GM21717 (cell line): ENCODE data around the gene DAO.

ENCODE experiments used
- ATAC-seq: cut with Tn5 transposase; IDR thresholded peaks from one replicate; pipeline ENCODE4 v1.9.1; 2021; ENCODE audit warnings: mild to moderate bottlenecking, moderate library complexity; ENCODE audit not compliant: unreplicated experiment

Gene DAO

GRCh38 chr12:108875280-108875679 lies 4.6 kb upstream of the DAO start:
- ATAC-seq = no peak

GRCh38 chr12:108875682-108876361 lies 4.1 kb upstream of the DAO start:
- ATAC-seq = no peak

DNA sequence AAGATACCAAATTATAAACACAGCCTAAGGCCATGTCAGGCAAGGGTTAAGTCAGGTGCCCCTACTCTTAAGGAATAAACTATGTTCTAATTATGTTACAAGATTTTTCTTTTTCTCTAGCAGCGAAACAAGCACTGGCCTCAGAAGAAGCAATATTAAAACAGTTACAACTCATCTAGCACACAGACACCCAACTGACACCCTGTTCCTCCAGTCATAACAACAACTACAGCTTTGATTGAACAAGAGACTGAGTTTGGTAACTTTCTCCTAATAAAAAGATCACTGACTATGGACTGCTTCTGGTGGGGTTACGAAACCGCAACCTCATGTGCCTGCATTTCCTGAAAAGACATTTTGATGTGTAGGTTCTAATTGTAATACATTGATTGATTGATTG lies 3.3 kb upstream of the DAO start:
- no peak for ATAC-seq

GRCh38 chr12:108881953-108882352 lies 2.1 kb downstream of the DAO start:
- ATAC-seq = no peak

- no peak for ATAC-seq
Measured at GRCh38 chr12:108884116-108885012, 4.5 kb downstream of the DAO start.

DNA sequence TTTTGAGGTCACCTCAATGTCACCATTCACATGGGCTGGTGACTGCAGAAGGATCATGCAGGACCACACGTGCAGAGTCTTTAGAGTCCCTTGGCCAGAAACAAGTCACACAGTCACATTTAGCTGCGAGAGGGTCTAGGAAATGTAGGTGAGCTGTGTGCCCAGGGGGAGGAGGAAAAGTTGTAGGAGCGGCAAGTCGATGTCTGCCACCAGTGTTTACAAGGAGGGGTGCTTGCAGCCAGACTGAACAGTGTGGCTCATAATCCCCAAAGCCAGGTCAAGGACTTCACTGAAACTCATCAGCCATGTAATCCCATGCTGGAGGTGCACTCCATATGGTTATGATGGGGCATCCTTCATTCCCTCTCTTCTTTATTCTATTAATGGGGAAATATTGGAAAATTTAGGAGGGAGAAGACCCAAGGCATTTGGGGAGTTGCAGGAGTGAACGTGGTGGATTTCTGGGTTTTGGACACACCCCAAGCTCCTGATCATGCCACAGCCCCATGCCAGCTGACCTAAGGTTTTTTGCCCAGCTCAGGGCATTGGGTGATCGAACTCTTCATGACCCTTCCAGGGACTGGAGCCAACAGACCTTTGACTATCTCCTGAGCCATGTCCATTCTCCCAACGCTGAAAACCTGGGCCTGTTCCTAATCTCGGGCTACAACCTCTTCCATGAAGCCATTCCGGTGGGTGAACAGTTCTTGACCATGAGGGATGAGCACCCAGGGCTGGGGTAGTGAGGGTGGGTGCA lies 7.2 kb downstream of the DAO start:
- no peak for ATAC-seq

DNA sequence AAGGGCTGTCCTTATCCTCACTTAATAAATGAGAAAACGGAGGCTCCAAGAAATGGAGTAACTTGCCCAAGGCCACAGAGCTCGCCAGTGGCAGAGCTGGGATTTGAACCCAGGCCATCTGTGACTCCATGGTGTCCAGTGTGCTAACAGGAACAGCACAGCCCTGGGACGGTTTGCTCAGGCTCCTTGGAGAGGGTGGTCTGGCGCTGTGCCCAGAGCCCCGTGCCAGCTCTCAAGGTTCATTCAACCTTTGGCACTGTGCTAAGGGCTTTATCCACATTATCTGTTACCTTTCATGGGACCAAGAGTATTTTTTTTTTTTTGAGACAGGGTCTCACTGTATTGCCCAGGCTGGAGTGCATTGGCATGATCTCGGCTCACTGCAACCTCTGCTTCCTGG lies 8.1 kb downstream of the DAO start:
- ATAC-seq = no peak

DNA sequence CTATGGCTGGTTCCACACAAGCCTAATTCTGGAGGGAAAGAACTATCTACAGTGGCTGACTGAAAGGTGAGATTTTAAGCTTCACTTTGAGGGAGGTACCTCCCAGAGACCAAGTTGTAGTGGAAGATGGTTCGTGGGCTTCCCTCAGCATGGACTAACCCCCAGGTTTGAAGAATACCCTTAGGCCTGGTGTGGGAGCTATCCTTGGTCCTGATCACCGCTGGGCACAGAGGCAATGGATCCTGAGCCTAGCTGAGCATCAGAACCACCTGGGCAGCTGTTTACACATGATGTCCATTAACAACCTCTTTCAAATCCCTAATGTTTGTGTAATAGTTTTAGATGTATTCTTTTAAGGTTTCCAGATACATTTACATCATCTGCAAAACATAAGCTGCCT lies 10.3 kb downstream of the DAO start:
- ATAC-seq = no peak

DNA sequence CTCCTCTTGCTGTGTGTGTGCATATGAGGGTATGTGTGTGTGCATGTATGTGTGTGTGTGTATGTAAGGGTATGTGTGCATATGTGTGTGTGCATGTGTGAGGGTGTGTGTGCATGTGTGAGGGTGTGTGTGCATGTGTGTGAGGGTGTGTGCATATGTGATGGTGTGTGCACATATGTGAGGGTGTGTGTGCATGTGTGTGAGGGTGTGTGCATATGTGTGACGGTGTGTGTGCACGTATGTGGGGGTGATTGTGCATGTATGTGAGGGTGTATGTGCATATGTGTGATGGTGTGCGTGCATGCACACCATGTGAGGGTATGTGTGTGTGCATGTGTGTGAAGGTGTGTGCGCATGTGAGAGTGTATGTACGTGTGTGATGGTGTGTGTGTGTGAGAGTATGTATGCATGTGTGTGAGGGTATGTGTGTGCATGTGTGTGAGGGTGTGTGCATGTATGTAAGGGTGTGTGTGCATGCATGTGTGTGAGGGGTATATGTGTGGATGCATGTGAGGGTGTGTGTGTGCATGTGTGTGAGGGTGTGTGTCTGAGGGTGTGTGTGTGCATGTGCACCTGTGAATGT lies 15.4 kb downstream of the DAO start:
- no peak for ATAC-seq

DNA sequence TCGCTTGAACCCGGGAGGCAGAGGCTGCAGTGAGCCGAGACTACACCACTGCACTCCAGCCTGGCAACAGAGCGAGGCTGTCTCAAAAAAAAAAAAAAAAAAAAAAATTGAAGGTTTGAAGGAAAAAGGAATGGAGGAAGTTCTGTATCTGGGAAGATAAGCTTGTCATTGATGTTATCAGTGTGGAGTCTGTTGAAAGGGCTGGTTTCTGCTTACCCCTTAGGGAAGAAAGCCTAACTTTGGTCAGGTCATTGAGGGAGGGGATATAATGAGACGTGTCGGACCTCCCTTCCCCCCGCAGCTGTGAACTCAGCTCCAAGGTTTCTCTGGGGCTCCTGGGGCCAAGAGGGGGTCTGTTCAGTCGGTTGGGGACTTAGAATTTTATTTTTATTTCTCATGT lies 16.4 kb downstream of the DAO start:
- ATAC-seq = no peak

- no peak for ATAC-seq
Measured at GRCh38 chr12:108896817-108897216, 16.9 kb downstream of the DAO start.

- ATAC-seq = no peak
Measured at GRCh38 chr12:108899145-108899544, 19.3 kb downstream of the DAO start.

GRCh38 chr12:108905725-108906124 lies 25.8 kb downstream of the DAO start:
- ATAC-seq = no peak

GRCh38 chr12:108906971-108907370 lies 27.1 kb downstream of the DAO start:
- ATAC-seq = no peak

DNA sequence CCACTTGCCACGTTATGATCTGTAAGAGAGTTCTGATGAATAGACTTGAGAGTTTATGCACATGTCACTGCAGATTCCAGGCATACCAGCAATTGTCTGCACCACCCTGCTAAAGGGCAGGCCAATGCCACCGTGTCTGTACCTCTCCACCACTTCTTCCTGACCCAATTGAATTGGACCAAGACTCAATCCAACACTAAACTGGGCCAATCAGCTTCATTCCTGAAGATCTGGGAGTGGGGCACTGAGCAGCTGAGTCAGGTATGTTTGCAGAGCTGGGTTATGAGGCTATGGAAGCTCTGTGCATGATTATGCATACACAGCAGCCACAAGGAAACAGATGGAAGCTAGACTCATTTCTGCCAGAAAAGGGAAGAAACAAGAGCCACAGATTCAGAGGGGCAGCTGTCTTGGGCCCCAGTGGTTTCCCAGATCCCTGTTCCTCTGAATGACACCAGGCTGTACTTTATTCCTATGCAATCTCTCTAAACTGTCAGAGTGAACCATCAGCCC lies 28.0 kb downstream of the DAO start:
- no peak for ATAC-seq

- ATAC-seq = no peak
Measured at GRCh38 chr12:108910336-108910735, 30.4 kb downstream of the DAO start.

GRCh38 chr12:108911915-108912314 lies 32.0 kb downstream of the DAO start:
- ATAC-seq = no peak

- ATAC-seq = no peak
Measured at GRCh38 chr12:108912361-108912760, 32.5 kb downstream of the DAO start.

- no peak for ATAC-seq
Measured at GRCh38 chr12:108914121-108914531, 34.2 kb downstream of the DAO start.

- no peak for ATAC-seq
Measured at GRCh38 chr12:108915632-108916133, 35.8 kb downstream of the DAO start.

- no peak for ATAC-seq
Measured at GRCh38 chr12:108916336-108916735, 36.4 kb downstream of the DAO start.
